ENCODE results near the gene COL4A2.

COL4A2 gene

DNA sequence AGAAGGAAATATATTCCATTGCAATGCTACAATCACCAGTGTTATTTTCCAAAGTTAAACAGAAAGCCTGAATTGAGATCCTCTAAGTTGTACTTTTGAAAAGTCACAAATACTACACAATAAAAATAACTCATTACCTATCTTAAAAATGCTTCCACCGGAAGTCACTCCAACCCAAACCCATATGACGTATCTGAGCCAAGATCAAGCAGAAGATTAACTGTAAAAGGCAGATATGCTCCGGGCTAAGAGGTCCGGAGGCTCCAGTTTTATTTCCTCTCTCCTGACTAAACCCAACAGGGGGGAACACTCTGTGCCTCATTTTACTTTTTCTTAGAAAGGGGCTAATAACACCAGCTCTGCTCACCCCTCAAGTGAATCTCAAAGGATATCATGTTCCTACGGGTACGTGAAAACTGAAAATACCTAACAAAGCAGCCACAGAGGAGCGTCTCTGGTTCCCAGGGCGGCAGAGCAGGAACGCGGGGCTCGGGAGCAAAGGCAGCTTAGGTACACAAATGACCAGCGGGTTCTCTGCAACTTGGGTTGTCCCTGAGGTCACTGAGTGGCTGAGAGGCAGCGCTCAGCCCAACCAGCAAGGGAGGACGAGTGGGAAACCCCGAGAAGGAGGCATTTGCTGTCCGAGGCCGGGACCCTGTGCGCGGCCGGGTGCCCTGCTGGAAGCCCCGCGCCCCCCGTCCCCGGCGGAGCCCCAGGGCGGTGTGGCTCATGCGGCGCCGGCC is 253.7 kb downstream of the COL4A2 start:
- DNase-seq (ENCODE audit: low spot score): peak; percentile 73

- peak; percentile 83 for DNase-seq (ENCODE audit: low spot score)
Observed at GRCh38 chr13:110561344-110562035, 254.4 kb downstream of the COL4A2 start, which contains the start of gene RAB20. RAB20 (minus strand) TSS chr13:110561722; CDS start chr13:110561519, 203 bp downstream.

DNA sequence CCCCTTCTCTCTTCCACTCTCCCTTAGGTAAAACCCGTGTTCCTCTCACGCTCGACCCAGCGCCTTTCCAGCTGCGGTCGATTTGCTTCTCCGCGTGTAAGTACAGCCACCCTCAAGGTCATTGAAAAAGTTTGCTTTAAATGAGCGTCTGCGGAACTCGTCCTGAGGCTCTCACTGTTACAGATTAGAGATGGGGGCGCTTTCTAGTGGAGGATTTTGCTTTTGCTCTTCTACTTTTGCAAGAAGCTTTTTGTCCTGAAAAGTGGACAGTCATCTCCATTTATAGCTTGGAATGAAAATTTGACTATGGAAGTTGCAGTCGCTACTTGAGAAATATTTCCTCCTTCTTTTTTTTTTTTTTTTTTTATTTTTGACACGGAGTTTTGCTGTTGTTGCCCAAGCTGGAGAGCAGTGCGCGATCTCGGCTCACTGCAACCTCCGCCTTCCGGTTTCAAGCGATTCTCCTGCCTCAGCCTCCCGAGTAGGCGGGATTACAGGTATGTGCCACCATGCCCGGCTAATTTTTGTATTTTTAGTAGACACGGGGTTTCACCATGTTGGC is 255.0 kb downstream of the COL4A2 start:
- DNase-seq (ENCODE audit: low spot score): no peak
